Stimulated activated memory B cell treated with anti-CD40 and anti-IgM and Interleukin-4, amounts not matched to agents 10 μg/mL and 1 μg/mL and 100 μg/mL, for 72 hours (primary cell): ENCODE results near the gene RAD18.

ENCODE experiments used
- ATAC-seq: fragments of 150-1000 bp; cut with Tn5 transposase; 2 replicates; pipeline ENCODE4 v1.10.0; 2021
- H3K27ac Mint-ChIP-seq: one replicate; pipeline ENCODE4 v1.8.0; 2022; ENCODE audit warnings: mild to moderate bottlenecking, mixed read lengths
- H3K27me3 Mint-ChIP-seq: one replicate; pipeline ENCODE4 v1.8.0; 2022; ENCODE audit warnings: mixed read lengths
- H3K36me3 Mint-ChIP-seq: one replicate; pipeline ENCODE4 v1.8.0; 2022; ENCODE audit warnings: mixed read lengths
- H3K4me1 Mint-ChIP-seq: one replicate; pipeline ENCODE4 v1.8.0; 2022; ENCODE audit warnings: mixed read lengths
- H3K4me3 Mint-ChIP-seq: one replicate; pipeline ENCODE4 v1.8.0; 2022; ENCODE audit warnings: mild to moderate bottlenecking, moderate library complexity, mixed read lengths
- H3K9me3 Mint-ChIP-seq: one replicate; pipeline ENCODE4 v1.8.0; 2022; ENCODE audit warnings: mixed read lengths

The RAD18 gene

GRCh38 chr3:8856071-8856470 lies 107.2 kb downstream of the RAD18 start:
- Mint-ChIP-seq H3K27me3 (no peaks in the 10 kb centered on the region), H3K9me3 (no peaks in the 10 kb centered on the region), H3K27ac (no peak overlapping the region), H3K36me3 (no peaks in the 10 kb centered on the region), H3K4me1 (no peaks in the 10 kb centered on the region), H3K4me3 (no peak overlapping the region)
- no peak for ATAC-seq

- H3K27ac Mint-ChIP-seq, result no peak overlapping the region
- no peak overlapping the region for H3K4me3 Mint-ChIP-seq
- H3K4me1 Mint-ChIP-seq, result no peaks in the 10 kb centered on the region
- no peaks in the 10 kb centered on the region for H3K36me3 Mint-ChIP-seq
- no peaks in the 10 kb centered on the region for H3K9me3 Mint-ChIP-seq
- ATAC-seq, result no peak
- no peaks in the 10 kb centered on the region for H3K27me3 Mint-ChIP-seq
Observed at GRCh38 chr3:8854656-8855055, 108.6 kb downstream of the RAD18 start.

GRCh38 chr3:8853081-8853480 lies 110.2 kb downstream of the RAD18 start:
- Mint-ChIP-seq H3K36me3 (no peaks in the 10 kb centered on the region), H3K27me3 (no peaks in the 10 kb centered on the region), H3K4me1 (no peaks in the 10 kb centered on the region), H3K27ac (no peak overlapping the region), H3K9me3 (no peaks in the 10 kb centered on the region), H3K4me3 (no peak overlapping the region)
- no peak for ATAC-seq

- no peaks in the 10 kb centered on the region for H3K9me3 Mint-ChIP-seq
- no peaks in the 10 kb centered on the region for H3K36me3 Mint-ChIP-seq
- no peak overlapping the region for H3K27ac Mint-ChIP-seq
- ATAC-seq, result no peak
- H3K4me1 Mint-ChIP-seq, result no peaks in the 10 kb centered on the region
- H3K27me3 Mint-ChIP-seq, result no peaks in the 10 kb centered on the region
- H3K4me3 Mint-ChIP-seq, result no peak overlapping the region
Observed at GRCh38 chr3:8852511-8852910, 110.8 kb downstream of the RAD18 start.

- Mint-ChIP-seq H3K27ac (no peak overlapping the region), H3K27me3 (no peaks in the 10 kb centered on the region), H3K9me3 (no peaks in the 10 kb centered on the region), H3K36me3 (no peaks in the 10 kb centered on the region), H3K4me3 (no peak overlapping the region), H3K4me1 (no peaks in the 10 kb centered on the region)
- no peak for ATAC-seq
Observed at GRCh38 chr3:8851703-8852102, 111.6 kb downstream of the RAD18 start.

GRCh38 chr3:8848696-8849131 lies 114.6 kb downstream of the RAD18 start:
- Mint-ChIP-seq H3K9me3 (no peaks in the 10 kb centered on the region), H3K36me3 (no peaks in the 10 kb centered on the region)

GRCh38 chr3:8847317-8847716 lies 116.0 kb downstream of the RAD18 start:
- Mint-ChIP-seq H3K36me3 (no peaks in the 10 kb centered on the region), H3K27me3 (no peaks in the 10 kb centered on the region), H3K27ac (no peak overlapping the region), H3K4me3 (no peak overlapping the region), H3K9me3 (no peaks in the 10 kb centered on the region), H3K4me1 (no peaks in the 10 kb centered on the region)
- ATAC-seq, result no peak

More at GRCh38 chr3:8848696-8849131, 114.6 kb downstream of the RAD18 start:
- no peaks in the 10 kb centered on the region for H3K4me1 Mint-ChIP-seq
- H3K27ac Mint-ChIP-seq, result no peak overlapping the region
- no peak for ATAC-seq
- H3K27me3 Mint-ChIP-seq, result no peaks in the 10 kb centered on the region
- no peak overlapping the region for H3K4me3 Mint-ChIP-seq

GRCh38 chr3:8846176-8846575 lies 117.1 kb downstream of the RAD18 start:
- no peaks in the 10 kb centered on the region for H3K36me3 Mint-ChIP-seq
- no peak overlapping the region for H3K4me3 Mint-ChIP-seq
- no peaks in the 10 kb centered on the region for H3K9me3 Mint-ChIP-seq
- no peaks in the 10 kb centered on the region for H3K27me3 Mint-ChIP-seq
- no peak overlapping the region for H3K27ac Mint-ChIP-seq
- H3K4me1 Mint-ChIP-seq, result no peaks in the 10 kb centered on the region
- ATAC-seq, result no peak

GRCh38 chr3:8845641-8846040 lies 117.6 kb downstream of the RAD18 start:
- H3K27ac Mint-ChIP-seq, result no peak overlapping the region
- no peaks in the 10 kb centered on the region for H3K4me1 Mint-ChIP-seq
- H3K9me3 Mint-ChIP-seq, result no peaks in the 10 kb centered on the region
- H3K36me3 Mint-ChIP-seq, result no peaks in the 10 kb centered on the region
- H3K4me3 Mint-ChIP-seq, result no peak overlapping the region
- no peaks in the 10 kb centered on the region for H3K27me3 Mint-ChIP-seq
- ATAC-seq, result no peak

- no peak overlapping the region for H3K4me3 Mint-ChIP-seq
- H3K4me1 Mint-ChIP-seq, result no peaks in the 10 kb centered on the region
- H3K27me3 Mint-ChIP-seq, result no peaks in the 10 kb centered on the region
Observed at GRCh38 chr3:8843347-8843746, 119.9 kb downstream of the RAD18 start.

GRCh38 chr3:8842293-8842692 lies 121.0 kb downstream of the RAD18 start:
- H3K4me1 Mint-ChIP-seq, result no peaks in the 10 kb centered on the region
- no peaks in the 10 kb centered on the region for H3K9me3 Mint-ChIP-seq
- no peak overlapping the region for H3K4me3 Mint-ChIP-seq
- H3K36me3 Mint-ChIP-seq, result no peaks in the 10 kb centered on the region
- no peaks in the 10 kb centered on the region for H3K27me3 Mint-ChIP-seq
- H3K27ac Mint-ChIP-seq, result no peak overlapping the region
- ATAC-seq, result no peak

More at GRCh38 chr3:8843347-8843746, 119.9 kb downstream of the RAD18 start:
- no peak overlapping the region for H3K27ac Mint-ChIP-seq
- no peak for ATAC-seq
- no peaks in the 10 kb centered on the region for H3K9me3 Mint-ChIP-seq
- no peaks in the 10 kb centered on the region for H3K36me3 Mint-ChIP-seq

GRCh38 chr3:8841472-8841871 lies 121.8 kb downstream of the RAD18 start:
- no peak overlapping the region for H3K27ac Mint-ChIP-seq
- no peak for ATAC-seq
- no peak overlapping the region for H3K4me3 Mint-ChIP-seq
- H3K27me3 Mint-ChIP-seq, result no peaks in the 10 kb centered on the region
- no peaks in the 10 kb centered on the region for H3K4me1 Mint-ChIP-seq
- H3K36me3 Mint-ChIP-seq, result no peaks in the 10 kb centered on the region
- no peaks in the 10 kb centered on the region for H3K9me3 Mint-ChIP-seq

GRCh38 chr3:8840556-8840955 lies 122.7 kb downstream of the RAD18 start:
- no peak for ATAC-seq
- H3K4me3 Mint-ChIP-seq, result no peak overlapping the region
- no peaks in the 10 kb centered on the region for H3K27me3 Mint-ChIP-seq
- no peaks in the 10 kb centered on the region for H3K9me3 Mint-ChIP-seq
- H3K27ac Mint-ChIP-seq, result no peak overlapping the region
- H3K4me1 Mint-ChIP-seq, result no peaks in the 10 kb centered on the region
- no peaks in the 10 kb centered on the region for H3K36me3 Mint-ChIP-seq

GRCh38 chr3:8839607-8840325 lies 123.5 kb downstream of the RAD18 start:
- Mint-ChIP-seq H3K9me3 (no peaks in the 10 kb centered on the region), H3K4me3 (no peak overlapping the region)
- no peak for ATAC-seq

GRCh38 chr3:8838765-8839423 lies 124.4 kb downstream of the RAD18 start:
- Mint-ChIP-seq H3K9me3 (no peaks in the 10 kb centered on the region), H3K27ac (no peak overlapping the region), H3K4me1 (no peaks in the 10 kb centered on the region), H3K27me3 (no peaks in the 10 kb centered on the region), H3K36me3 (no peaks in the 10 kb centered on the region), H3K4me3 (no peak overlapping the region)
- ATAC-seq, result no peak

More at GRCh38 chr3:8839607-8840325, 123.5 kb downstream of the RAD18 start:
- no peaks in the 10 kb centered on the region for H3K4me1 Mint-ChIP-seq
- no peaks in the 10 kb centered on the region for H3K27me3 Mint-ChIP-seq
- H3K27ac Mint-ChIP-seq, result no peak overlapping the region
- H3K36me3 Mint-ChIP-seq, result no peaks in the 10 kb centered on the region

- Mint-ChIP-seq H3K9me3 (no peaks in the 10 kb centered on the region), H3K27ac (no peak overlapping the region), H3K27me3 (no peaks in the 10 kb centered on the region), H3K4me1 (no peaks in the 10 kb centered on the region), H3K36me3 (no peaks in the 10 kb centered on the region), H3K4me3 (no peak overlapping the region)
- ATAC-seq, result no peak
Observed at GRCh38 chr3:8838234-8838633, 125.0 kb downstream of the RAD18 start.
